NCI-H146 treated with DMSO at 0.1 percent for 48 hours (cell line): ENCODE data around the gene TRAPPC10.
"Not testable (repeated sequence)": the region's sequence is repeated elsewhere in the genome, so short reads cannot be mapped to it uniquely, and the experiment has no call there.

Source experiments
- DNase-seq: peaks from one replicate; lab custom pipeline; 2025; ENCODE audit not compliant: unreplicated experiment; lab: John Stamatoyannopoulos, UW

Gene TRAPPC10

GRCh38 chr21:44086636-44087425 is 74.7 kb downstream of the TRAPPC10 start:
- DNase-seq, result no peak

DNA sequence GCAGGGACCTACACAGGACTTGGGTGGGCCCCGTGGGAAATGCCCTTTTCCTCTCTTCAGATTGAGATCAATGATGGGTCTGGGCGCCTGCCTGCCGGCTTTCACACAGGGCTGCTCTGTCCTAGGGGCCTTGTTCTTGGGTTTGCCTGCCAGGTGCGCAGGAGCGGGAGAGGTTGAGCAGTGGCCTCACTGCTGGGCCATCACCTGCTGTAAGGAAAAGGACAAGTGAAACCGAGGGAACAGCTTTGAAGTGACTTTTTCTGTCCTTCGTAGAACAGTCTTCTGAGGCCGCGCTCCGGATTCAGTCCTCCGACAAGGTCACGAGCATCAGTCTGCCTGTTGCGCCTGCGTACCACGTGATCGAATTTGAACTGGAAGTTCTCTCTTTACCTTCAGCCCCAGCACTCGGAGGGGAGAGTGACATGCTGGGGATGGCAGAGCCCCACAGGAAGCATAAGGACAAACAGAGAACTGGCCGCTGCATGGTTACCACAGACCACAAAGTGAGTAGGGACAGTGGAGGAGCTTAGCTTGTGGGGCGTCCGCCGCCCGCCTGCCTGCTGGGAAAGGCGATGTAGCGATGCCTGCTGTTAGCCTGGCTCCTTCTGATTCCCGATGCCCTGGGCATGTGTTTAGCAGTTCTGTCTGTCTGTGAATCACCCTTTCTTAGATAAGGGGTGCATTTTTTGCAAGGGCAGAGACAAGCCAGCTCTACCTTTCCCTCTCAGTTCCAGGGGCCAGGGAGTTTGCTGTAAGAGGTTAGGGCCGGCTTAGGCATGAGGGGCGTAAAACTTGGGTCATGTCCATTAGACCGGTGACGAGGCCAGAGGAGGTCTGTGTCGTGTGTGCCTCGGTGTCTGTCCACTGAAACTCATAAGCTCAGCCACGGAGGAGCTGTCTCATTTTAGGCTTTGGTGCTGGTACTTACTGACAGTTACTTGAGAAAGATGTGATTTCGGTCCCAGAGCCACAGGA is 75.6 kb downstream of the TRAPPC10 start:
- no peak for DNase-seq

- no peak for DNase-seq
Observed at GRCh38 chr21:44088401-44088780, 76.3 kb downstream of the TRAPPC10 start.

- DNase-seq, result no peak
Observed at GRCh38 chr21:44089001-44089911, 77.1 kb downstream of the TRAPPC10 start.

- no peak for DNase-seq
Observed at GRCh38 chr21:44090325-44090724, 78.2 kb downstream of the TRAPPC10 start.

DNA sequence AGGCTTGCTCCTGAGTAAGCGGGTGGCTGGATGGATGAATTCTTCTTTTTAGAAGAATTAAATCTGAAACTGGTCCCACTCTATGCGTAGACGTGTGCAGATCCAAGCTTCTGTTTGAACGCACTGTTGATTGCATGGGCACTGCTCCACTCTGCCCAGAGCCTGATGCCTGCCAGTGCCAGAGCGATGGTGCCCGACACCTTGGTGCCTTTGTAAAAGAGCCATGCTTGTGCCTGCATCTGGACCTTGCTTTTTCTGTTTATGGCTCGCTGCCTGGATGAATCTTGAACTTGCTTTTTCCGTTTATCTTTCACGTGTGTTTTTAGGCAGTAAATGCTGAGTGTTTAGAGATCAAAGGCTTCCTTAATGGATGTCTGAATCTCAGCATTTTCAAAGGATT is 80.1 kb downstream of the TRAPPC10 start:
- DNase-seq, result no peak

GRCh38 chr21:44093761-44094160 is 81.7 kb downstream of the TRAPPC10 start:
- DNase-seq, result no peak

- no peak for DNase-seq
Observed at GRCh38 chr21:44094832-44095231, 82.7 kb downstream of the TRAPPC10 start.

DNA sequence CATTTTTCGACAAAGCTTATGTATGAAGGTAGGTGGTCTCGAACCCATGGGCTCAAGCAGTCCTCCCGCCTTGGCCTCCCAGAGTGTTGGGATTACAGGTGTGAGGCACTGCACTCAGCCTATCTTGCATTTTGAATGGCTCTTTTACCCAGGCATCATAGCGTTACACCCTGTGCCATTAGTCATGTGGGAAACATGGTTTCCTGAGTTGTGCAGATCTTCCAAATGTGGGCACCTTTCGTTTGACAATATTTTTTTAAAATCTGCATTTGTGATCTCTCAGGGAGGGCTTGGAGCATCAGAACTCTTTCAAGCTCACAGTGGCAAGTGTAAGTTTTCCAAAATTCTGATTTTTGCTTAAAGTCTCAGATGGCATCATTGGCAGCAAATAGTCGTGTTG is 86.4 kb downstream of the TRAPPC10 start:
- DNase-seq, result not testable (repeated sequence)

- DNase-seq, result not testable (repeated sequence)
Observed at GRCh38 chr21:44098964-44099363, 86.9 kb downstream of the TRAPPC10 start.

- not testable (repeated sequence) for DNase-seq
Observed at GRCh38 chr21:44107026-44107501, 95.0 kb downstream of the TRAPPC10 start, which contains the start of gene PWP2. PWP2 (plus strand) TSS chr21:44107399; CDS start chr21:44107417, 18 bp downstream.

DNA sequence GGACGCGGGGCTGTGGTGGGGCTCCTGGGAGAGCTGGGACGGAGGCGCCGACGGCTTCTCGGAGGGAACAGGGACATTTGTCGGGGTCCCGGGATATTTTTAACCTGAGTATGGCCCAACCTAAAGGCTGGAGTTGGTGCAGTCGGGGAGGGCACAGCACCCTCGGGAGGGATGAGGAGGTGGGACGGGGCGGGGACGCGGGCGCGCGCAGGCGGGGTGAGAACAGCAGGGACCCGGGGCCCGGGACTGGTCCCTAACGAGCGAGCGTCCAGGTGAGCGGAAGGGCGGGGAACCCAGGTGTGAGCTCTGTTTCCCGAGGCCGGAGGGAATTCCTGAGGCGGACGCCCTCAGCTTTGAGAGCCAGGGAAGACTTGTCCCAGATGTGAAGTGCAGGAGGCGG is 95.5 kb downstream of the TRAPPC10 start:
- DNase-seq, result not testable (repeated sequence)

GRCh38 chr21:44113702-44114371 is 101.7 kb downstream of the TRAPPC10 start:
- not testable (repeated sequence) for DNase-seq

DNA sequence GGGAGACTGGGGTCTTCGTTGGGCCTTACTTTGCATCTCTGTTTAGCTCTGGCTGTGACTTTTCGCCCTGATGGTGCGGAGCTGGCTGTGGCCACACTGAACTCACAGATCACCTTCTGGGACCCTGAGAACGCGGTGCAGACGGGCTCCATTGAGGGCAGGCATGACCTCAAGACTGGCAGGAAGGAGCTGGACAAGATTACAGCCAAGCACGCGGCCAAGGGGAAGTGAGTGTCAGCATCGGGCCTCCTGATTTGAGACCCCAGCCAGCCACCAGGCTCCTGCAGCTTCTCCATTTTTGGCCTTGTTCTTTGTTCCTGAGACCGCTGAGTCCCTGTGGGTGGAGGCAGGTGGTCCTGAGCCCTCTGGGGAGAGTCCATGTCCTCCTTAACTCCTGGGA is 110.0 kb downstream of the TRAPPC10 start:
- DNase-seq, result not testable (repeated sequence)

- not testable (repeated sequence) for DNase-seq
Observed at GRCh38 chr21:44127827-44128226, 115.7 kb downstream of the TRAPPC10 start.

DNA sequence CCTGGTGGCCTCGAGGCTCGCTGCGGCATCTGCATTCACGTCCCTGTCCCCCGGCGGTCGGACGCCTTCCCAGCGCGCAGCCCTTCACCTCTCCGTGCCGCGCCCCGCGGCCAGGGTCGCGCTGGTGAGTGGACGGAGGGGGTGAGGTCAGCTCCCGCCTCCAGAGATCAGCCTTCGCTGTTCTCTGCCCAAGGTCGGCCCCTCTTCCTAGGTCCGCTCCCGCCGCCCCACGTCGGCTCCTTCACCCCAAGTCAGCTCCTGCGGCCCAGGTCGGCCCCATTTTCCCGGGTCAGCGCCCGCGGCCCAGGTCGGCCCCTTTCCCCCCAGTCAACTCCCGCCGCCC is 121.6 kb downstream of the TRAPPC10 start:
- DNase-seq, result not testable (repeated sequence)

DNA sequence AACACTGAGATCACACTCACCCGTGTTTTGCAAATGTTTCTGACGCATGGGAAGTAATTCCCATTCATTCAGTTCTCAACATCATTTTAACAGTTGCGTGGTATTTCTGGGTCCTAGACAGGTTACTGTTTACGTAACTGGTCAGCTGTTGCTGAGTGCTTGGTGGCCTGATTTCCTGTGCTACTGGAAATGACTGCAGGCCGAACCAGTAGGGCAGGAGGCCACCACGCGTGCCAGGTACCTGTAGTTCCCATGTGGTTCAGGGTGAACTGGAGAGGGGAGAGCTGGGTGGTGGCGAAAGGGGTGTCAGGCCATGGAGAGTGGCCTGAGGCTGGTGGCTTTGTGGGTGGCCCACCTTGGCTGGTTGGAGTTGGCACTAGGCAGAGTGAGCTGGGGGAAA is 122.6 kb downstream of the TRAPPC10 start:
- not testable (repeated sequence) for DNase-seq

GRCh38 chr21:44138039-44138438 is 125.9 kb downstream of the TRAPPC10 start:
- DNase-seq, result not testable (repeated sequence)

- not testable (repeated sequence) for DNase-seq
Observed at GRCh38 chr21:44139787-44140551, 127.9 kb downstream of the TRAPPC10 start.
